NCI-H1092 treated with DMSO at 0.1 percent for 48 hours (cell line): ENCODE data around the gene HDDC2.

Source experiments
- DNase-seq: peaks from one replicate; lab custom pipeline; 2025; lab: John Stamatoyannopoulos, UW

The HDDC2 gene

GRCh38 chr6:125269328-125269985 lies 32.3 kb downstream of the HDDC2 start:
- DNase-seq, result no peak

- DNase-seq, result no peak
Observed at GRCh38 chr6:125268765-125269164, 33.0 kb downstream of the HDDC2 start.

- no peak for DNase-seq
Observed at GRCh38 chr6:125267806-125268523, 33.8 kb downstream of the HDDC2 start.

- DNase-seq, result no peak
Observed at GRCh38 chr6:125264476-125264875, 37.3 kb downstream of the HDDC2 start.

- DNase-seq, result no peak
Observed at GRCh38 chr6:125262016-125263013, 39.5 kb downstream of the HDDC2 start.

- DNase-seq, result no peak
Observed at GRCh38 chr6:125259354-125259736, 42.4 kb downstream of the HDDC2 start.

- DNase-seq, result no peak
Observed at GRCh38 chr6:125258651-125259353, 43.0 kb downstream of the HDDC2 start.

- DNase-seq, result no peak
Observed at GRCh38 chr6:125257351-125257750, 44.4 kb downstream of the HDDC2 start.

GRCh38 chr6:125255201-125255600 lies 46.6 kb downstream of the HDDC2 start:
- no peak for DNase-seq

GRCh38 chr6:125254321-125254720 lies 47.4 kb downstream of the HDDC2 start:
- DNase-seq, result no peak

- no peak for DNase-seq
Observed at GRCh38 chr6:125253881-125254280, 47.9 kb downstream of the HDDC2 start.

GRCh38 chr6:125252891-125253290 lies 48.9 kb downstream of the HDDC2 start:
- no peak for DNase-seq

- no peak for DNase-seq
Observed at GRCh38 chr6:125251516-125252220, 50.1 kb downstream of the HDDC2 start.

- DNase-seq, result no peak
Observed at GRCh38 chr6:125250511-125250910, 51.3 kb downstream of the HDDC2 start.

GRCh38 chr6:125248136-125248535 lies 53.6 kb downstream of the HDDC2 start:
- DNase-seq, result no peak

GRCh38 chr6:125246566-125246965 lies 55.2 kb downstream of the HDDC2 start:
- DNase-seq, result no peak

GRCh38 chr6:125245523-125246264 lies 56.1 kb downstream of the HDDC2 start:
- no peak for DNase-seq

- no peak for DNase-seq
Observed at GRCh38 chr6:125245109-125245508, 56.7 kb downstream of the HDDC2 start.

- no peak for DNase-seq
Observed at GRCh38 chr6:125237764-125238163, 64.0 kb downstream of the HDDC2 start.

GRCh38 chr6:125236536-125237327 lies 65.0 kb downstream of the HDDC2 start:
- no peak for DNase-seq
